ENCODE data around the gene ADO.

The ADO gene

DNA sequence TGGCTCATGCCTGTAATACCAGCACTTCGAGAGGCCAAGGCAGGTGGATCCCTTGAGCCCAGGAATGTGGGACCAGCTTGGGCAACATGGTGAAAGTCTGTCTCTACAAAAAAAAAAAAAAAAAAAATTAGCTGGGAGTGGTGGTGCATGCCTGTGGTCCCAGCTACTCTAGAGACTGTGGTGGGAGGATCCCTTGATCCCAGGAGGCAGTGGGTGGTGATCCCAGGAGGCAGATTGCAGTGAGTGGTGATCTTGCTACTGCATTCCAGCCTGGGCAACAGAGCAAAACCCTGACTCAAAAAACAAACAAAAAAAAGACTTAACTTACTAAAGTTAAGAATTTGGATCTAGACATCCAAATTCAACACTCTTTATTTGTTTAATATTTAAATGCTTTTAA, 10.2 kb upstream of the ADO start:
- peak; percentile 19 for DNase-seq (ENCODE audit: low read depth)

DNA sequence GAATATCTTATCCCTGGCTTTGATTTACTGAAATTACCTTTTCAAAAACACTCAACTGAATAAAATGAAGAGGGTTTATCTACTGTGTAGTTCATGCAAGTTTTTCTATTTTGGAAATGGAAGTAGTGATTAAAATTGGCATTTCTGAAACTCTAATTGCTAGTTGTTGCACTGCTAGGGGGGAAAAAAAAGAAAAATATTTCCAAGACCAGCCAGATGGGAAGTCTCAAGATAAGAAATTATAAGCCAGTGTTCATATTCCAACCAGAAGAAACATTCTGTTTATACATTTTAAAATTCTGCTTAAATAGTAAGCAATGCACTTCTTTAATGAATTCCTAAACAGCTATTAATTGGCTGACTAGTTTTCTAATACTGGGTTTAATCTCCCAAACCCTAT, 9.4 kb upstream of the ADO start:
- DNase-seq (ENCODE audit: low read depth), result no peak

DNA sequence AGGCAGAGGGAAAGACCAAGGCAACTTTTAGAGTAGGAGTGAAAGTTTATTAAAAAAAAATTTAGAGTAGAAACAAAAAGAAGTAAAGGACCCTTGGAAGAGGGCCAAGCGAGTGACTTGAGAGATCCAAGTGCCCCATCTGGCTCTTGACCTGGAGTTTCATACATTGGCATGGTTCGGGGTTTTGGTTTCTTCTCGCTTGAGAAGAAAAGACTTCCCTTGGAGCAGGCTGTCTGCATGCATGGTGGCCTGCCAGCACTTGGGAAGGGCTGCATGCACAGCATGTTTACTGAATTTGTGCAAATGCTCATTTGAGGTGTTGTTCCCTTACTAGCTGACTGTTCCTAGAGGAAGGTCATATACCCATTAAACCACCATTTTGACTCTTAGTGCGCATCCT, 8.8 kb upstream of the ADO start:
- DNase-seq (ENCODE audit: low read depth), result no peak

DNA sequence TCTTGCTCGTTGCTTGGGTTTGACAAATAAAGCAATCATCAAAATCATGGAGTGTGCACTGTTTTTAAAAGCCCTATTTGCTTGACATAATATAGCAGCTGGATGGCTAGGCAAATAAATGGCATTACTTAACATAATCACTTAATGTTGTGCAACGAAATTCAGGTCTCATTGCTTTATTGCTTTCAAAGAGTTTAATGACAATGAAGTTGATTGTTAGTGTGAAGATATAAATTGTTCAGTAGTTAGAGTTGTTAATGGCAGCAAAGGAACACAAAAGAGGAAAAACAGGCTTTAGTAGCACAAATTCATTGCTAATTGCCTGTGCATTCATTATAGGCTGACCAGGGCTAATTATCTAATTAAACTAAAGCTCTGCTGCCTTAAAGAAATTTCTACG, 7.6 kb upstream of the ADO start:
- no peak for DNase-seq (ENCODE audit: low read depth)

DNA sequence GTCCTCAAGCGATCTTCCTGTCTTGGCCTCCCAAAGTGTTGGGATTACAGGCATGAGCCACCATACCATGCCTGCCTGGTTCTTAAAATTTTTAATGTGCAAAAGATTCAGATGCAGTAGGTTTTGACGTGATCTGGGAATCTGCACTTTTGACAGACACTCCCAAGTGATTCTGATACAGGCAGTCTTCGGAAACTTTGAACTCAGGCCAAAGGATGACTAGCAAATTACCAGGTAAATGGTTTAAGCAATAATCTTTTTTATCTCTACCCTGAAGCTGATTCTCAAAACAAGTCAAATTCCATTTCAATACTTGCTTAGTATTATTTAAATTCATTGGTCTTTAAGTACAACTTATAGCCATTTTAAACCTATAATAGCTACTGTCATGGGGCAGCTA, 2.6 kb upstream of the ADO start:
- no peak for DNase-seq (ENCODE audit: low read depth)

DNA sequence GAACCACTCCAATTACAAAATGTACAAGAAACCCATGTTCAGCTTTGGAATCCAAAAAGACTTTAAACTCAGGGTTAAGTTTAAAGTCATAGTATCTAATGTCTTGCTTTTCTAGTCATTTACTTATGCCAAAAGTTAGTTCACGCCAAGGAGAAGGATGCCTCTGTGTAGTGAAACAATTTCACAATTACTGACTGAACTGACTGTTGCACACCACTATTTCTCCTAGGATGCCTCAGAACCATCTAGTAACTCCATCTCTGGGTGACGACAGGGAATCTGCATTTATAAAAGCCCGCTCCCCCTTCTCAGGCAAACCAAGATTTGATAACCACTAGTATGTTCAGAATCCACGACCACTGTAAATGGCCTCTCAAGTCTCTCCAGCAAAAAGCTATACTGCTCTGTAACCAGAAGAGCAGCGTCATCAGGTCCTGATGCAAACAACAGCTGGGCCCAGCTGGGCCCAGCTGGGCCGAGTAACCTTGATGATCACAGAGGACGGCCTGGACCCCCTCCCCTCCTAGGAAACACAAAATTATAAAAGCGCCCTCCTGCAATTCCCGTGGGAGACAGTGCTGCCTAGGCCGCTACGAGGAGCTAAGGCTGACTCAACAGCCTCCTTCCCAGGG, 680 bp upstream of the ADO start:
- DNase-seq (ENCODE audit: low read depth), result no peak

DNA sequence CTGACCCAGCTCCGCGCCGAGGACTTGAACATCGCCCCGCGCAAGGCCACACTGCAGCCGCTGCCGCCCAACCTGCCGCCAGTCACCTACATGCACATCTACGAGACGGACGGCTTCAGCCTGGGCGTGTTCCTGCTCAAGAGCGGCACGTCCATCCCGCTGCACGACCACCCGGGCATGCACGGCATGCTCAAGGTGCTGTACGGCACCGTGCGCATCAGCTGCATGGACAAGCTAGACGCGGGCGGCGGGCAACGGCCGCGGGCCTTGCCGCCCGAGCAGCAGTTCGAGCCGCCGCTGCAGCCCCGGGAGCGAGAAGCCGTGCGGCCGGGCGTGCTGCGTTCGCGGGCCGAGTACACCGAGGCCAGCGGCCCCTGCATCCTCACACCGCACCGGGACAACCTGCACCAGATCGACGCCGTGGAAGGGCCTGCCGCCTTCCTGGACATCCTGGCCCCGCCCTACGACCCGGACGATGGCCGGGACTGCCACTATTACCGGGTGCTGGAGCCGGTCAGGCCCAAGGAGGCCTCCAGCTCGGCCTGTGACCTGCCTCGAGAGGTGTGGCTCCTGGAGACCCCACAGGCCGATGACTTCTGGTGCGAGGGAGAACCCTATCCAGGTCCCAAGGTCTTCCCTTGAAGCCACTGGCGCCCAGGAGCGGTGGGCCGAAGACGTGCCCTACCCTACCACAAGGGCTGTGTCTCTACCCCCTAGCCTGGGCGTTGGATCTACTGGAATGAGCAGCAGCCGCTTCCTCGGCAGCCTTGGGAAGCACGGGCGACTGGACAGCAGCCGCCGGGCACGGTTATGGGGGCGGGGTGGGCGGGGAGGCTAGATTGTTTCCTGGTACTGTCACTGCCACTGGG, 945 bp downstream of the ADO start:
- DNase-seq (ENCODE audit: low read depth), result peak; percentile 38

DNA sequence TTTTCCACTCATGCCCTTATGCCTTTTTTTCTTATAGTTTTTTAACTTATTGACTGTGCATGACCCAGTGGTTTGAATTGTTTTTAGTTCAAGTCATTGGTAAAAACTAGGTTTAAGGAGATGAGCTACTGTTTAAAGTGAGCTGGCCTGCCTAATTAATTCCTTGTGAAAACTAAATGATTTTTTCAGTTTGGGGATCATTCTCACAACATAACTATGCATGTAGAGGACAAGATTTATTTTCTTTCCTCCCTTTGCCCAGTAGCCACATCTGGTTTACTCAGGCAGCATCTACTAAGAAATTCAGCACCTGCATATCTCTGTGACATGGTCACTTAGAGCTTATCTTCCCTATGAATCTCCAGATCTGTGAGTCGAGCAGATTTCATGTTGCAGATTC, 1.7 kb downstream of the ADO start:
- DNase-seq (ENCODE audit: low read depth), result no peak

DNA sequence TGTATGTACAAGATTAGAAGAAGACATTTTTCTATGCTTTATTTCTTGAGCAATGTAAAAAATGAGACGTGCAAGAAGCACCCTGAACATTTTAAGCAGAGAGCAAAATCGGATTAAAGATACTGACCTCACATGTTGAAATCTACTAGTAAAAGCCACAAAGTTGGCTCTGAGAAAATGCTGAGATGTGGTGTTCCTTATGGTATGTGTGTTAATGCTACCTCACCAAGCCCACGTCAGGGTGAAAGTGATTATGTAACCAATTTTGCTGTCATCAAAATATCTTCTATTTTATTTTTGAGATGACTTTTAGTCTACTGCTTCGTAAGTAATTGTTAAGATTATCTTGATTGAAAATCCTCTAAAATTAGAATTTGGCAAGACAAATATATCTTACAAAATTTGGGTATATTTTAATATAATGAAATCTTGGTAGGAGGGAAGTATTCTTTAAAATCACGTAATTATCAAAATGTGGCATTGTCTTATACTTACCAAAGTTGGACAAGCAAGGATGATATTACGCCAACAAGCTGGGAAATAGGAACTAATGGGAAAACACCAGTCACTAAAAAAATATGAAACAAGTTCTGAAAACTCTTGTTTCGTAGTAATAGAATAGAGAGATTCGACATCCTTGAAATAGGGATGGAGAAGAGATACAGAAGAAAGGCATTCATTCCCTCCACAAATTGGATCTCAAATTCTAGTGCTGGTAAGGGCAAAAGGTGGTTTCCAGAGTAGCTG, 5.8 kb downstream of the ADO start:
- DNase-seq (ENCODE audit: low read depth), result no peak

DNA sequence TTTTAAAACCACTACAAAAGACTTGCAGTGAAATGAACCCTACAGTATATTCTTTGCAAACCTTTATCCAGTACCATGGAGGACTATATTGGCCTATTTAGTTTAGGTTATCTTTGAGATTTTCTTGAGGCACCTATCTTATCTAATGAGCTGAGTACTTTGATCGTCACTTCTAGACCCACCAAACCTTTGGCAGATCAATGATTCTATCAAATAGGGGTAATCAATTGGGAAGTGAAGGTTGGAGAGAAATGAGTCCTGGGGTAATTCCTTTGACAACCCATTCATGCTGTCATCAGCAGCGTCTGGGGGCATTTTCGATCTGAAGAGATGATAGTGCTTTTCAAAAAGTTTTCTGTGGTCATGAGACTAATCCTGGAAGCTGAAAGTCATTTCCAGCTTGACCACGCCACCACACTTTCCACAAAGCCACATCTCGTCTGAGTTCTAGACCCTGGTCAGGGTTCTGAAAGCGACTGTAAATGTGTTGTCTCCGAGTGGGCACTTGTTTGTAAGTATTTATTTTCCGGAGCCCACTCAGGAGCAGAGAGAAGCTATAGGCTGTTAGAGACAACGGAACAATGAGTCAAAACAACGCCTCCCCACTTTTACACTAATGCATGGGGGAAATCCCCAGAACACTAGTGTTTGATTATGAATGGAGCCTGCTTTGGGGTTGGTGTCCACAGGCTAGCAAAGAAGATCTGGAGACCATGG, 6.8 kb downstream of the ADO start:
- DNase-seq (ENCODE audit: low read depth), result no peak

DNA sequence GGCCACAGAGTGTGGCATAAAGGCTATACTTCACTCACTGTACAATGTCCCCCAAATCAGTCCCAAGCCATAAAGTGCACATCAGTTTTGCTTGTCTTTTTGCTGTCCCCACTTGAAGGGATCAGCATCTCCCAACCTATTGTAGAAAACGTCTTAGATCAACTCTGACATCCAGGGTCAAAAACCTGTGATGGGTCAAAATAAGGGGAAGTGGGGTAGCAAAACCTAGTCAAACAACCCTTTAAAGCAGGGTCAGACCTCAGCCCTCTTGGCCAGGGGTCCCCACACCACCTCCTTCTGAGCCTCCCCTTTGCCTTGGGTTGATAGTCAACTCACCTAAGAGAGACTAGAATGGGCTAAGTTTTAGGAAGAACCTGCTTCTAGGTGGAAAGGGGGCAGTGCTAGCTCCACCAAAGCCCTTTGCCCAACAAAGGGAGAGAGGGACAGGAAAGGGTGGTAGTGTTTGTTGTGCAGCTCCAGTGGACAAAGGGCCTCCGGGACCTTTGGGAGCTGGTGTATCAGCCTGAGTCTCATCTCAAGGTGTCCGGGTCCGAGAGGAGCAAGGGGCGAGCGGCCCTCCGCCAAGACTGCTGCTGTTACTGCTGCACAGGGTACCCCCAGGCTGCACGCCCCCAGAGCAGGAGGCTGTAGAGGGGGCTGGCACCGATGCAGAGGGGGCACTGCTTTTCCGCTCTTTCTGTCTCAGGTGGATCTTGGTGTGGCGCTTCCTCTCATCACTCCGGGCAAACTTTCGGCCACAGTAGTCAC, 8.3 kb downstream of the ADO start:
- DNase-seq (ENCODE audit: low read depth), result no peak

DNA sequence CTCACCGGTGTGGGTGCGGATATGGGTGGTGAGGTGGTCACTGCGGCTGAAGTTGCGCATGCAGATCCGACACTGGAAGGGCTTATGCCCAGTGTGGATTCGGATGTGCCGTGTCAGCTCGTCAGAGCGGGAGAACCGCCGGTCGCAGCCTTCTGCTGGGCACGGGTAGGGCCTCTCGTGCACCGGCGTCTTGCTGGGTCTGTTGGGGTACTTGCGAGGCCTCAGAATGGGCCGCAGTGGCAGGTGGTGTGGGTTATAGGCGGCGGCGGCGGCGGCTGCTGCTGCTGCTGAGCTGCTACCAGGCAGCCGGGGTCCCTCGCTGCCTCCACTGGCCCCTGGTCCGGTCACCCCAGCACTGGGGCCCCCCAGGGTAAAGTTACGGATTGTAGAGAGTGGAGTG, 8.9 kb downstream of the ADO start:
- DNase-seq (ENCODE audit: low read depth), result no peak

DNA sequence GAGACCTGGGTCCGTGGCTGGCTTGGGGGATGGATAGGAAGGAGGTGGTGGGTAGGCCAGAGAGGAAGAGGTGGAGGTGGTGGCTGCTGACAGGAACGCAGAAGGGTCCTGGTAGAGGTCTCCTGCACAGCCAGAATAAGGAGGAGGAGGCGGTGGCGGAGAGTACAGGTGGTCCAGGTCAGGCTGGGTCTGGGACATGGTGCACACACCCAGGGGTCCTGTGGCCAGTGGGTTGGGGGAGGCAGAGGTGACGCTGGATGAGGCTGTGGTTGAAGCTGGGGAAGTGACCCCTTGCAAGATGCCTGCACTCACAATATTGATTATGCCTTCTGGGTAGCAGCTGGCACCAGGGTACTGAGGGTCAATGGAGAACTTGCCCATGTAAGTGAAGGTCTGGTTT, 9.5 kb downstream of the ADO start:
- DNase-seq (ENCODE audit: low read depth), result no peak

DNA sequence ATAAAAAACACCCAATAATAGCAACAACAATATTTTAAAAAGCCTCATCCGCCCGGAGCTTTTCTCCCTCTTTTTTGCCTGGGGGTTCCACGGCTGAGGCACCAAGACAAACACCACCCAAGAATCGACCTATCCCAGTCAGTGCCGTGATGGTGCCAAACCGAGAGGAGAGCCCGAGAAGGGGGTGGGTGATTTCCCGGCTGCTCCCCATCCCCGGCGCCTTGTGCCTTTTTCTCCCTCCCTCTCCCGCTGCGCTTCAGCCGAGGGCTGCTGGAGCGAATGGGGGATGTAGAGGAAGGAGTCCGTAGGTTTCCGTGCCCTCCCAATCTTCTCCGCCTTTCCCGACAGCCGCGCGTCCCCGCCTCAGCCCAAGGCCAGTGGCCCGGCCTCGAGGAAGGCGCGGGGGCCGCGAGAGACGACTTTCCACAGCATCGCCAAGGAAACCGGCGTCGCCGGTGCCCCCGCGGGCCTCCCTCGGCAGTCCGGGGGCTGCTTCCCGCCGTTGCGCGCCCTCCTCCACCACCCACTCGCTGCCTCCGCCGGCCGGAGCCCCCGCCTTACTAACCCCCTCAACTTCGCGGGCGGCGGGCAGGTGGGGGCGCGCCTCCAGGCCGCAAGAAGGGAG, 10.3 kb downstream of the ADO start:
- DNase-seq (ENCODE audit: low read depth), result no peak

DNA sequence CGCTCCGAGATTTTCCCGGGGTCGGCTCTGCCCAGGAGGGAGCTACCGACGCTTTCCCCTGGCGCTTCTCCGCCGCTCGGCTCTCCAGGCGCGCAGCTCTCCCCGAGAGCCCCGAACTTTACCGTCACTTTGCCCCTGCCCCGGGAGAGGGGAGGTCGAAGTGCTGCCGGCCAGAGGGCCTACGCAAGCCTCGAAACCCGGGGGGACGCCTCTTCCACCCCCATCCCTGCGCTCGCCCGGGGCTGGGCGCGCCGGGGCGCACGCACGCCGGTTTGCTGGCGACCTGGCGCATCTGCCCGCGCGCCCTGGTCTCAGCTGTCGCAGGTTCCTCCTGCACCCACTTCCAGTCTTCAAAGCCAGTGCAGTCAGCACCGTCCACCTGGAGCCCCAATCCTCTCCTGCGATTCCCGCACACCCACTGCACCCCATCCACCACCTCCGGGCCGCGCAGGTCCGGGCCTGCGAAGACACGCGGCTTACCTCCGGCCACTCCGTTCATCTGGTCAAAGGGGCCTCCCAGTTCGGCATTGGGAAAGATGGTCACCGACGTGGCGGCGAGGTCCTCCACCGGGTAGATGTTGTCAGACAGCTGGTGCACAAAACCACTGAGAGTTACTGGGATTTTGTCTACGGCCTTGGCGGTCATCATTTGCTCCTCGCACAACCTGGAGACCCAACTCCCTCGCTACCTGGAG, 11.0 kb downstream of the ADO start:
- peak; percentile 13 for DNase-seq (ENCODE audit: low read depth)

DNA sequence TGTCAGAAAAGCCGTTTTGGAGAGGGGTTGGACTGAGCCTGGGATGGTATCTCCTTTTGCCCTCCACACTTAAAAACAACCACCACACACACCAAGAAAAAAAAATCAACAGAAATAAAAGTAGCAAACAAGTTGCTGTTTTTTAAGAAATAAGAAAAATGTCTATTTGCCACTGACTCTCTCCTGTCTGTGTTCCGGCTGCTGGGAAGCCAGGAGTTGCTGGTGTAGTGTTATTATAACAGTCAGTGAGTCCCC, 11.5 kb downstream of the ADO start:
- no peak for DNase-seq (ENCODE audit: low read depth)

DNA sequence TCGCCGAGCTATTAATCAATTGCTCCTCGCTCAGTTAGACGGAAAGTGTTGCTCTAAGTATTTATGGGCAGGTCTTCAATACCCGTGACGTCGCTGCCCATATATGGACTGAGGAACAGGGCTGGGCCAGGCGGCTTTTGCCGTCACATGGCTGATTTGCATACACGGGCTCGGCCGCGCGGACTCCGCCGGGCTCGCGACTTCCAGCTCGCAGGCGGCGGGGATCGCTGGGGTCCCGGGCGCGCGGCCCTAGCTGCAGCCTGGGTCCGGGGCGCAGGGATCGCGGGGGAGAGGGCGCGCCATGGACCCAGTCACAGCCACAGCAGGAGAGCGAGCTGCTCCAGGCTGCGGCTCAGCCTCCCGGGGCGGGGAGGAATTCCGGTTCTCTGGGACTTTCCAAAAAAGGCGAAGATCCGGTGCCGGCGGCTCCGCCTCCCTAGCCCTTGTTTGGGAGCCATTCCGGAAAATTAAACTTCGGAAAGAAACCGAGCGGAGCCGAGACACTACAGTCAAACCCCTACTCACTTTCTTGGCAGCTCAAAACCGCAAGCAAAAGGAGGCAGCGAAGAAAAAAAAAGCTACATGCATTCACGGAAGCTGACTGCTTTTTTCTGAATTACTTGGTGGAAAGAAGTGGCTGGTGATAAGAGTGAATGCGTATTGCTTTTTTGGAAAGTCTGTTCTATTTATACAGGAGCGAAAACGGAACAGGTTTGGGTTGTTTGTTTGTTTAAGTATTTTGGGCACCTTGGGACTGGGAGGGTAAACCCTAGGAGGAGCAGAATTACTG, 12.0 kb downstream of the ADO start, which contains the start of gene EGR2:
Gene EGR2 (minus strand): TSS at position 36 of the 790 bp plus-strand sequence. CDS start 337 bp downstream, outside the sequence.
- DNase-seq (ENCODE audit: low read depth), result peak; percentile 91

DNA sequence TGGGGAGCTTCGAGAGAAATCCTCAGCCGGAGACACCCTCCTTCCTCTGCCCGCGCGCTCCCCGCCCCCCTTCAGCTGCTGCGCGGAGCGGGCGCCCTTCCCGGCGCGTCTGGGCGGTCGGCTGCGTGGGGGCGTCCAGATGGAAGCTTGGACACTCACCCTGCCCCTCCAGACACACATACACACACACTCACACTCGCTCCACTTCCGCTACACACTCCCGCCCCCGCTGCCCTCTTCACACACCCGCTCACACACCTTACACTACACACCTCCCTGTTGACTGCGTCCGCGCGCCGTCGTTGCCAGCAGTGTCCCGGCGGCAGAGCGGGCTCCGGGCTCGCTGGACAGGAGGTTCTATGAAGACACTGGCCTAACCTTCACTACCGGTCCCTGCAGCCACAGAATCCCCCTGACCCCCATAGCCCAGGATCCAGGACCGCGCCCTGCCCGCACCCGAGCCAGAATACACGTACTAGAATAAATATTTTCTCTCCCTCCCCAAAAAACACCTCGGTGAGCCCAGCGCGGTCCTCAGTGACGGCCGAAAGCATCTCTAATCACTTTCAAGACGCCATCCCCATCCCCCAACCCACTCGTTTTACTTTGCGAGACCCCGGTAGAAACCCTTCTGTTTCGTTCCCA, 12.7 kb downstream of the ADO start:
- DNase-seq (ENCODE audit: low read depth), result peak; percentile 5

DNA sequence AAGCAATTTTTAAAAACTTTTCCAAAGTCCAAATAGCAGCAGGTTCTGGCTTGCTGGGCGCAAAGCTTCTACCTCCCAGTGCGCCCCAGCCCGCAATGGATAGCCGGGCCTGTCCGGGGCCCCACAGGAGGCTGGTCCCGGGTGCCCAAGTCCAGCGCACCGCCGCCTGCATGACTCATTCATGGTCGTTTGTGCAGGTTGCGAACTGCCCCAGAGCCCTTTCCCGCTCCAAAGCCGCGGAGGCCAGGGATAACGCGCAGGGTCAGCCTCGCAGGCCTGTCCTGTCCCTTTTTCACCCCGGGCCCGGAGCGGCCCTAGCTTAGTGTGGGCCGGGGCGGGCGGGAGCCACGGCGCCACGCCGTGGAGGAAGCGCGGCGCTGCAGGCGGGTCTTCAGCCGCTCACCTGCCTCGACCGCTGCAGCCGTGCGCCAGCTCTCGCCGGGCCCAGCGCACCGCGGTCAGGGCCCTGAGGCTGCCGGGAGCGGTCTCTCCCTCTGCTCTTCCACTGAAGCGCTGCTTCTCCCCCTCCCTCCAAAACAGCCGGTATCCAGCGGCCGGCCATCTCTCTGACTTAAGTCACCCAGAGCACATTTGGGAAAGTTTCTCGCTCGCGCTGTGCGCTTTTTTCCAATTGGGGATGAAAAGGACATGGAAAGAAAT, 13.4 kb downstream of the ADO start:
- peak; percentile 53 for DNase-seq (ENCODE audit: low read depth)
